HG02840 (cell line): ENCODE results near the gene FAF1.
"Not testable (repeated sequence)": the region's sequence is repeated elsewhere in the genome, so short reads cannot be mapped to it uniquely, and the experiment has no call there.

Experiments used
- ATAC-seq: cut with Tn5 transposase; IDR thresholded peaks from one replicate; pipeline ENCODE4 v1.9.1; 2021; ENCODE audit warnings: mild to moderate bottlenecking, moderate library complexity, moderate number of reproducible peaks; ENCODE audit not compliant: unreplicated experiment, low FRiP score

The FAF1 gene

GRCh38 chr1:50959913-50960844 is at the start of gene FAF1:
FAF1 (minus strand) TSS chr1:50960267; CDS start chr1:50959811, 456 bp downstream.
- ATAC-seq = peak; percentile 89

GRCh38 chr1:51009381-51009780 is 49.3 kb upstream of the FAF1 start:
- ATAC-seq = no peak

GRCh38 chr1:51005549-51005948 is 45.5 kb upstream of the FAF1 start:
- not testable (repeated sequence) for ATAC-seq

GRCh38 chr1:51002516-51002915 is 42.4 kb upstream of the FAF1 start:
- ATAC-seq = no peak

- peak; percentile 30 for ATAC-seq
These were observed 40.6 kb upstream of the FAF1 start for GRCh38 chr1:51000651-51001050.

GRCh38 chr1:51000160-51000559 is 40.1 kb upstream of the FAF1 start:
- peak; percentile 86 for ATAC-seq

- ATAC-seq = not testable (repeated sequence)
These were observed 39.3 kb upstream of the FAF1 start for GRCh38 chr1:50999375-50999774.

- ATAC-seq = no peak
These were observed 36.0 kb upstream of the FAF1 start for GRCh38 chr1:50996083-50996482.

- no peak for ATAC-seq
These were observed 35.6 kb upstream of the FAF1 start for GRCh38 chr1:50995651-50996050.

- no peak for ATAC-seq
These were observed 34.9 kb upstream of the FAF1 start for GRCh38 chr1:50994997-50995396.

- ATAC-seq = no peak
These were observed 33.6 kb upstream of the FAF1 start for GRCh38 chr1:50993645-50994044.

GRCh38 chr1:50992532-50993318 is 32.7 kb upstream of the FAF1 start:
- ATAC-seq = no peak

GRCh38 chr1:50989694-50990093 is 29.6 kb upstream of the FAF1 start:
- ATAC-seq = no peak

GRCh38 chr1:50986653-50987052 is 26.6 kb upstream of the FAF1 start:
- ATAC-seq = no peak

- no peak for ATAC-seq
These were observed 25.0 kb upstream of the FAF1 start for GRCh38 chr1:50985094-50985493.

GRCh38 chr1:50983219-50983802 is 23.2 kb upstream of the FAF1 start:
- no peak for ATAC-seq

- no peak for ATAC-seq
These were observed 22.5 kb upstream of the FAF1 start for GRCh38 chr1:50982611-50983010.

GRCh38 chr1:50981741-50982140 is 21.7 kb upstream of the FAF1 start:
- ATAC-seq = no peak

- no peak for ATAC-seq
These were observed 20.4 kb upstream of the FAF1 start for GRCh38 chr1:50980505-50980904.

GRCh38 chr1:50979937-50980336 is 19.9 kb upstream of the FAF1 start:
- ATAC-seq = no peak
